Measurements from ENCODE around the gene TDRD5. TPM values are rescaled to one million over a fixed set of nuclear protein-coding genes. Genes with fewer than 3 reads are reported as not detected.

The TDRD5 gene, protein sequence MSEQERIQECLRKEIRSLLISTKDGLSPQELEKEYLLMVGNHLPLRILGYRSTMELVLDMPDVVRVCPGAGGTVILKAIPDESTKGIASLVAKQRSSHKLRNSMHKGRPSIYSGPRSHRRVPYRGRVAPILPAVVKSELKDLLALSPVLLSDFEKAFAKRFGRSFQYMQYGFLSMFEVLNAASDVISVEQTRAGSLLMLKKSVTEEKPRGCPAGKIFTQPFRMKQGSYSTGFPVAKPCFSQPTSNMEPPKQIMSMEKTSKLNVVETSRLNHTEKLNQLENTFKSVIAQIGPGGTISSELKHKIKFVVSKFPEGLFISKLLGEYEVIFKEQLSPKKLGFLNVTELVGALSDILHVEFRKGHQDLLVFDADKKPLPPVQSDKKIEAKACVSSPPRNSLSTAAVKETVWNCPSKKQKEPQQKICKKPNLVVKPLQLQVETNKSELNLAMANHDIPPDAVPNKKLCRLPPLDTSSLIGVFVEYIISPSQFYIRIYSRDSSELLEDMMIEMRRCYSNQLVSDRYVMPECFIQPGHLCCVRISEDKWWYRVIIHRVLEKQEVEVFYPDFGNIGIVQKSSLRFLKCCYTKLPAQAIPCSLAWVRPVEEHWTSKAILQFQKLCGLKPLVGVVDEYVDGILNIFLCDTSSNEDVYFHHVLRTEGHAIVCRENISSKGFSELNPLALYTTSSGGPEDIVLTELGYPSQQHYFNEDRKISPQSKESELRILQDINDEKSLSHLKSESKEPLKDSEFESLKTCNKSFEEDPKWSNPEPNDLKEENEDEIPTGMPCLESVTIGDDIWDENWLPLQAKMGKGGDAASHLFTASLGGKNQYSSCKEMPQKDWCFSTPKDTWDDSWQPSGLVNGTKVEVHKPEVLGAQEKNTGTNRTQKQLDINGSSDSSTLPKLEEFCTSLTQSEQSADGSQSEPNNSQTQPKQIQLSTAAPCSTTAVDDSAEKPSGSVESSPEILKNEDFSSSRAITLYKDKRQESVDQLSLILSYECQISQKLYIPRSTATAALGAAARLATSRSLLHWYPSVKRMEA
- 0.18 TPM for polyA plus RNA-seq (2013, experiment 1 of 2)
- 0.22 TPM for polyA plus RNA-seq (2013, experiment 2 of 2)

DNA sequence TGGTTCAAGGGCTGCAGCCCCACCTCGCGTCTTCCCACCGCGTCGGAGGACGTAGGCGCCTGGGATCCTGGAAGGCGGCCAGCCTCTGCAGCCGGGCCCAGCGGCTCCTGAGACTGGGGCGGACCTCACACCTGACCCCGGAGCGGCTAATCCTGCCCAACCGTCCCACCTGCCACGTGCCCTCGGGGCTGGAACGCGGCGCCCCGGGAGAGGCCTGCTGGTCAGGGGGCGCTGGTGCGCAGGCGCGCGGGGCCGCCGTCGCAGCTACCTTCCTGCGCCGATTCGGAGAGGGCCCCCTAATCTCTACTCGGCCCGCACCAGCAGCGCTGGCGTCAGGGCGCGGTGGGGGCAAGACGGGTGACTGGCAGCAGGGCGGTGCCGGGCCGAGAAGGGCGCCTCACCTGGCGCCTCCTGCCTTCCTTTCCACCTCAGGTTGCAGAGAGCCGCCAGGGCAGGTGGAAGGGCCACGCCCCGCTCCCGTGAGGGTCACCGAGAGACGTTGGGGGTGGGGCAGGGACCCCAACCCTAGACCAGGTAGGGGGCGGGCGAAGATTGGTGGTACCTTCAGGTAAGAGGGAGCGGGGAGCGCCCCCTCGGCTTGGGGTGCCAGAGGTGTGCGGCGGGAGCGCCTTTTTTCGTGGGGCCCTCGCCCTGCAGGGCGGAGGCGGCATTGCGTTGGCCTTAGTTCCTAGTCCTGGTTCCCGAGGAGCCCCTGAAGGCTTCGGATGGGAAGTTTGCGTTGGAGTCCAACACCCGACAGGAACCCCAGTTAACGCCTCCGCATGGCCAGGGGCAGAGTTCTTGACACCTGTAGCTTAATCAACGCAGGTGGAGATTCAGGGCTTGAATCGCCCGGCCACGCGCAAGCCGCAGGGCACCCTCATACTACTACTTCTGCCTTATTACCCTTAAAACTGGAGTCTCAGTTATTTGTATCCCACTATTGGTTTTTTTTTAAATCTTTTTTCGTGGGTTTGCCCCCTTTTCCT lies at the start of gene TDRD5:
TSS of gene TDRD5 (plus strand) at position 241 of the 989 bp plus-strand sequence. CDS start 784 bp downstream, outside the sequence.
- H3K18ac ChIP-seq (ENCODE audit: low read length): no peak within 1 kb of the TSS
- peak; percentile 52 for DNase-seq
- no peak within 1 kb of the TSS for H4K8ac ChIP-seq (ENCODE audit: low read depth, low read length)
- H3K27me3 ChIP-seq (ENCODE audit: insufficient read depth, low read length, poor library complexity): no peaks in the 10 kb centered on the region
- no peak within 1 kb of the TSS for H3K4ac ChIP-seq (ENCODE audit: low read depth, low read length)
- H3K36me3 ChIP-seq (ENCODE audit: control insufficient read depth, insufficient read depth, low read length): no peaks in the 10 kb centered on the region
- WGBS (ENCODE audit: extremely low coverage, insufficient coverage, low lambda C conversion rate): no CpG with 5 or more reads among the region's 75 CpGs
- no peak within 1 kb of the TSS for H2AK5ac ChIP-seq (ENCODE audit: low read length)
- H3K23ac ChIP-seq (ENCODE audit: low read length): no peak within 1 kb of the TSS
- H3K27ac ChIP-seq (ENCODE audit: low read depth, low read length): no peak within 1 kb of the TSS
- no peaks in the 10 kb centered on the region for H3K79me2 ChIP-seq (ENCODE audit: control insufficient read depth, insufficient read depth, low read length)
- H2BK5ac ChIP-seq (ENCODE audit: low read length): no peak within 1 kb of the TSS
- no peak within 1 kb of the TSS for H2BK15ac ChIP-seq (replicated peaks; ENCODE audit: low read depth)
- H2BK120ac ChIP-seq (ENCODE audit: low read depth, low read length): no peak within 1 kb of the TSS
- H3K9ac ChIP-seq (ENCODE audit: low read length): no peak within 1 kb of the TSS
- H4K5ac ChIP-seq (ENCODE audit: low read length): no peak within 1 kb of the TSS
- H3K4me3 ChIP-seq (ENCODE audit: low read length): no peak within 1 kb of the TSS
- no peaks in the 10 kb centered on the region for H3K79me1 ChIP-seq (ENCODE audit: low read length)
- H3K4me2 ChIP-seq (ENCODE audit: low read length): no peak within 1 kb of the TSS
- H3K4me1 ChIP-seq (ENCODE audit: control insufficient read depth, low read depth, low read length): no peaks in the 10 kb centered on the region
- no peak within 1 kb of the TSS for H3K56ac ChIP-seq (ENCODE audit: low read length)

DNA sequence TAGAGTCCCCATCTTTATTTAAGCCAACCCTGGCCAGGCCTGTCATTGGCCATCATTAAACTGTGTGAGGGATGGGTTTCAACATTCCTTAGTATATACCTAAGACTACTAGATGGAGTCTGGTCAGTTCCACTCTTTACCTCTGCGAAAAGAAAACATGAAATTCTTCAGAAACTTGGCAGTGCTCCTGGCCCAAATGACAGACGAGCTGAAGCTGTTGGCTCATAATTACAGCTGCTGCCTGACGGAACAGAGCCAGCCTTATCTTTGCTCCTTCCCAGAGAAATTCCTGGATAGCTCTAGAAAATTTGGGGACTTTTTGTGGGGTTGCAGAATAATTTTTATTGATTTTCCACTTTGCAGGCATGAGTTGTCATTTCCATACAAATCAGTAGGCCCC lies 46.3 kb upstream of the TDRD5 start:
- Histone ChIP-seq H3K4me2 (ENCODE audit: low read length) (no peak overlapping the region), H3K27ac (ENCODE audit: low read depth, low read length) (no peak overlapping the region), H3K4me1 (ENCODE audit: control insufficient read depth, low read depth, low read length) (no peaks in the 10 kb centered on the region), H3K79me2 (ENCODE audit: control insufficient read depth, insufficient read depth, low read length) (no peaks in the 10 kb centered on the region), H3K4ac (ENCODE audit: low read depth, low read length) (no peak overlapping the region), H4K8ac (ENCODE audit: low read depth, low read length) (no peak overlapping the region), H2AK5ac (ENCODE audit: low read length) (no peak overlapping the region), H2BK120ac (ENCODE audit: low read depth, low read length) (no peak overlapping the region), H3K79me1 (ENCODE audit: low read length) (no peaks in the 10 kb centered on the region), H2BK15ac (replicated peaks; ENCODE audit: low read depth) (no peak overlapping the region), H3K18ac (ENCODE audit: low read length) (no peak overlapping the region), H3K4me3 (ENCODE audit: low read length) (no peak overlapping the region), H3K23ac (ENCODE audit: low read length) (no peak overlapping the region), H4K5ac (ENCODE audit: low read length) (no peak overlapping the region), H3K56ac (ENCODE audit: low read length) (no peak overlapping the region), H3K36me3 (ENCODE audit: control insufficient read depth, insufficient read depth, low read length) (no peaks in the 10 kb centered on the region), H2BK5ac (ENCODE audit: low read length) (no peak overlapping the region), H3K27me3 (ENCODE audit: insufficient read depth, low read length, poor library complexity) (no peaks in the 10 kb centered on the region), H3K9ac (ENCODE audit: low read length) (no peak overlapping the region)
- no CpG with 5 or more reads among the region's 3 CpGs for WGBS (ENCODE audit: extremely low coverage, insufficient coverage, low lambda C conversion rate)
- no peak for DNase-seq

DNA sequence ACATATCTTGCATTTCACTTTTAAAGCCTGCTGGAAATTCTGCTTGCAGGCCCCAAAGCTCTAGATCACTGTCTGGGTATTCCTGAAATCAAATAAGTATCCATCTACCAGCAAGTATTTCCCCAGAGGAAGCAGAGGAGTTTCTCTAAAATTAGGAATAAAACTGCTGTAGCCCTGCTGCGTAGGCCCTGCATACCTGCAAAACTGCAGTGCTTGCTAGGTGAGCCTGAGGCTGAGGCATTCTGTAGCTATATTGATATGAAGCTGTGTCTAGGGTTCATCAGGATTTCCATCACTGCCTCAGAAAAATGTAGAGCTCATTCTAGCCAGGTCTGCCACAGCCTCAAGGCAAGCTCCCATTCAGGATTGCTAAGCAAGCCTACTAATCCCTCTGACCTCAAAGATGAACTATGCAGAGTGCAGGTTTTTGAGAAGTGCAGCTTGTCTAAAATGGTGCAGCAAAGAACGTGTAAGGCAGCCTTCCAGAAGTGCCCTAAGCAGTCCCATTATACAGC lies 44.6 kb upstream of the TDRD5 start:
- no peak overlapping the region for H2AK5ac ChIP-seq (ENCODE audit: low read length)
- H2BK120ac ChIP-seq (ENCODE audit: low read depth, low read length): no peak overlapping the region
- no peaks in the 10 kb centered on the region for H3K4me1 ChIP-seq (ENCODE audit: control insufficient read depth, low read depth, low read length)
- no peaks in the 10 kb centered on the region for H3K27me3 ChIP-seq (ENCODE audit: insufficient read depth, low read length, poor library complexity)
- no peak overlapping the region for H3K18ac ChIP-seq (ENCODE audit: low read length)
- no peak overlapping the region for H2BK15ac ChIP-seq (replicated peaks; ENCODE audit: low read depth)
- H3K4me2 ChIP-seq (ENCODE audit: low read length): no peak overlapping the region
- H3K23ac ChIP-seq (ENCODE audit: low read length): no peak overlapping the region
- H2BK5ac ChIP-seq (ENCODE audit: low read length): no peak overlapping the region
- H3K4ac ChIP-seq (ENCODE audit: low read depth, low read length): no peak overlapping the region
- H3K9ac ChIP-seq (ENCODE audit: low read length): no peak overlapping the region
- WGBS (ENCODE audit: extremely low coverage, insufficient coverage, low lambda C conversion rate): no CpG with 5 or more reads among the region's 2 CpGs
- no peak overlapping the region for H3K4me3 ChIP-seq (ENCODE audit: low read length)
- no peaks in the 10 kb centered on the region for H3K79me1 ChIP-seq (ENCODE audit: low read length)
- H3K56ac ChIP-seq (ENCODE audit: low read length): no peak overlapping the region
- no peaks in the 10 kb centered on the region for H3K79me2 ChIP-seq (ENCODE audit: control insufficient read depth, insufficient read depth, low read length)
- H4K5ac ChIP-seq (ENCODE audit: low read length): no peak overlapping the region
- H3K27ac ChIP-seq (ENCODE audit: low read depth, low read length): no peak overlapping the region
- H4K8ac ChIP-seq (ENCODE audit: low read depth, low read length): no peak overlapping the region
- H3K36me3 ChIP-seq (ENCODE audit: control insufficient read depth, insufficient read depth, low read length): no peaks in the 10 kb centered on the region
- DNase-seq: no peak

DNA sequence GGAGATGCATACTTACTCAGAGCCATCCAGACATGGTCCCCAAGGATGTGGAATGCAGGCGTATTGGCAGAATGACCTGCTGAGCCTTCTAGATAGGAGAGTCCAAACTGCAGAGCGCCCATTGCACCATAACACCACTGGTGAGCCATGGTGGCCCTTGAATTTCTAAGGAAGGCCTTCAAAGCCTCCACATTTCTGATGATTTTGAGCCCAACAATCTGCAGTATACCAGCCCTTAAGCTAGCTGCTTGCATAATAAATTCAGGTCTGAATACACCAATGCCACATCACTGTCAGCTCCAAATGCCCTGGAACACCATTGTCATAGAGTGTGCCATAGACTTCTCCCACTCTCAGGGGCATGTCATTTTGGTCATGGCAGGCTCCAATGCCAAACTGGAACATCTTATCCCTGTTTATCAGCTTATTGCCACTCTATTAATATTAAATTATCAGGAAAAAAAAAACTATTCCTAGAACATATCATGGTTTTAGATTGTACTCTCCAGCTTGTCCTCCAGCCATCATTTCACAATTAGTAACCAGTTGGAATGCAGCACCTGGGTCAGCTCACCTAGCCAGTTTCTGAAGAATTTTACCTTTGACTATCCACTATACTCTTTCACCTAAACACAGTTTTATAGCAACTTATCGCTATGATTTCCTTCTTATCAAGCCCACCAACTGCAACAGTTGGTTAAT lies 42.8 kb upstream of the TDRD5 start:
- Histone ChIP-seq H3K4ac (ENCODE audit: low read depth, low read length) (no peak overlapping the region), H3K56ac (ENCODE audit: low read length) (no peak overlapping the region), H4K8ac (ENCODE audit: low read depth, low read length) (no peak overlapping the region), H3K79me1 (ENCODE audit: low read length) (no peaks in the 10 kb centered on the region), H3K23ac (ENCODE audit: low read length) (no peak overlapping the region), H3K9ac (ENCODE audit: low read length) (no peak overlapping the region), H3K36me3 (ENCODE audit: control insufficient read depth, insufficient read depth, low read length) (no peaks in the 10 kb centered on the region), H3K79me2 (ENCODE audit: control insufficient read depth, insufficient read depth, low read length) (no peaks in the 10 kb centered on the region), H2AK5ac (ENCODE audit: low read length) (no peak overlapping the region), H2BK15ac (replicated peaks; ENCODE audit: low read depth) (no peak overlapping the region), H3K27ac (ENCODE audit: low read depth, low read length) (no peak overlapping the region), H3K4me3 (ENCODE audit: low read length) (no peak overlapping the region), H4K5ac (ENCODE audit: low read length) (no peak overlapping the region), H3K4me2 (ENCODE audit: low read length) (no peak overlapping the region), H3K4me1 (ENCODE audit: control insufficient read depth, low read depth, low read length) (no peaks in the 10 kb centered on the region), H2BK5ac (ENCODE audit: low read length) (no peak overlapping the region), H3K18ac (ENCODE audit: low read length) (no peak overlapping the region), H2BK120ac (ENCODE audit: low read depth, low read length) (no peak overlapping the region), H3K27me3 (ENCODE audit: insufficient read depth, low read length, poor library complexity) (no peaks in the 10 kb centered on the region)
- no CpG with 5 or more reads among the region's 3 CpGs for WGBS (ENCODE audit: extremely low coverage, insufficient coverage, low lambda C conversion rate)
- DNase-seq: no peak

DNA sequence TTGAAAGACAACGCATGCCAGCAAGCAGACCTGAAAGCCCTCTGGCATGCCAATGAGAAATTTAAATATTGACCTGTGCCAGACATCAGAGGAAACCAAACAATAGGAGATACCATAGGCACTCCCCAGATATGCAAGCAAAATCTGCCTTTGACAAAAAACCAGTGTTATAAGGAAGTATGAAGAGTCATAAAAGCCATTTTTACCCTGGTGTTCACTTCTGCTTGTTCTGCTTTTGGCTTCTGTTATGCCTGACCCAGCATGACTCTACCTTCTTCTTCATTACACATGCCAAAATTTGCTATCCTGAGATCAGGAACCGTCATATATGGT lies 42.3 kb upstream of the TDRD5 start:
- no peak overlapping the region for H2BK5ac ChIP-seq (ENCODE audit: low read length)
- WGBS (ENCODE audit: extremely low coverage, insufficient coverage, low lambda C conversion rate): no CpG with 5 or more reads among the region's 2 CpGs

More for the DNA sequence above, 42.3 kb upstream of the TDRD5 start:
- Histone ChIP-seq H3K4me3 (ENCODE audit: low read length) (no peak overlapping the region), H3K27me3 (ENCODE audit: insufficient read depth, low read length, poor library complexity) (no peaks in the 10 kb centered on the region), H3K9ac (ENCODE audit: low read length) (no peak overlapping the region), H3K23ac (ENCODE audit: low read length) (no peak overlapping the region), H3K27ac (ENCODE audit: low read depth, low read length) (no peak overlapping the region), H2BK15ac (replicated peaks; ENCODE audit: low read depth) (no peak overlapping the region), H4K5ac (ENCODE audit: low read length) (no peak overlapping the region), H3K4me1 (ENCODE audit: control insufficient read depth, low read depth, low read length) (no peaks in the 10 kb centered on the region), H3K79me2 (ENCODE audit: control insufficient read depth, insufficient read depth, low read length) (no peaks in the 10 kb centered on the region), H2BK120ac (ENCODE audit: low read depth, low read length) (no peak overlapping the region), H4K8ac (ENCODE audit: low read depth, low read length) (no peak overlapping the region), H3K4ac (ENCODE audit: low read depth, low read length) (no peak overlapping the region), H2AK5ac (ENCODE audit: low read length) (no peak overlapping the region), H3K18ac (ENCODE audit: low read length) (no peak overlapping the region), H3K4me2 (ENCODE audit: low read length) (no peak overlapping the region), H3K36me3 (ENCODE audit: control insufficient read depth, insufficient read depth, low read length) (no peaks in the 10 kb centered on the region), H3K79me1 (ENCODE audit: low read length) (no peaks in the 10 kb centered on the region), H3K56ac (ENCODE audit: low read length) (no peak overlapping the region)
- DNase-seq: no peak
